ENCODE measurements around the gene EPHB2.

EPHB2 gene

GRCh38 chr1:22825486-22826189 is 115.0 kb downstream of the EPHB2 start:
- no peaks in the 10 kb centered on the region for H3K36me3 ChIP-seq (ENCODE audit: control insufficient read depth, insufficient read depth, low read length)
- no peaks in the 10 kb centered on the region for H3K9me3 ChIP-seq (ENCODE audit: control insufficient read depth, low read length)
- no peak overlapping the region for H3K4me3 ChIP-seq (ENCODE audit: low read length)
- H3K9ac ChIP-seq (ENCODE audit: low read length), result no peak overlapping the region
- no peaks in the 10 kb centered on the region for H3K27me3 ChIP-seq (ENCODE audit: control insufficient read depth, insufficient read depth, low read length)
- H3K4me1 ChIP-seq (ENCODE audit: control insufficient read depth, insufficient read depth, low read length), result peaks cover 5% of the 10 kb centered on the region

DNA sequence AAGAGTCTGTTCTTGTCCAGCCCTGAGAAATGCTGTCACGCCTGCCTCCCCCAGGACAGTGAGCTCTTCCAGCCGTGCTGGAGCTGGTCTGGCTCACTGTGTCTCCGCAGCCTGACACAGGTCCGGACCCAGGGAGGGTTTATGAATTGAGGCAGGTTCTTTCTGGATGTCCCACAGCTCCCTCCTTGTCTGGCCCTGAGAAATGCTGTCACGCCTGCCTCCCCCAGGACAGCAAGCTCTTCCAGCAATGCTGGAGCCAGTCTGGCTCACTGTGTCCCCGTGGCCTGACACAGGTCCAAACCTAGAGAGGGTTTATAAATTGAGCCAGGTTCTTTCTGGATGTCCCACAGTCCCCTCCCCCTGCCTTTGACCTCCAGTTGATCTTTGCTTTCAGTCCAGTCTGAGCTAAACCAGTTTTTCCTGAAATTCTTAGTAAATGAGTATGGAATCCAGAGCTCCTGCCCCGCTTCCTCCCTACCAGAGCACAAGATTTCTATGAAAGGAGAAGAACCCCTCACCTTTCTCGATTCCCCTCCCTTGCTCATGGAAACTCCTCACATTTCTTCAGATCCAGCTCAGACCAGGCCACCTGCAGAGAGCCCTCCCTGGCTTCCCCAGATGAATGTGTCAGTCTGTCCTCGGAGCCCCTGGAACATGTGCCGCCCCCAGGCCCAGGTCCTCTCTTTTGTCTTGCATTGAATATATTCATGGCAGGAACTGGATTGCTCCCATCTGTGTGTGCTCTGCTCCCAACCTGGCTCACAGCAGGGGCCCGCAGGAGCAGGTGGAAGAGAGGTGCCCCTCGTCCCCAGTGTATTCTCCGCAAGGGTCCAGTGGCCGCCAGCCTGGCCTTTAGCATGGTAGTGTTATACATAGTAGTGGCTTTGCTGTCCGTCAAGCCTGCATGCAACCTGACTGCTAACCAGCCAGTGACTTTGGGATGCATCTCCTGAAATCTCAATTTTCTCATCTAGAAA is 116.3 kb downstream of the EPHB2 start:
- H3K9me3 ChIP-seq (ENCODE audit: control insufficient read depth, low read length), result no peaks in the 10 kb centered on the region
- no peak overlapping the region for H3K4me3 ChIP-seq (ENCODE audit: low read length)
- no peaks in the 10 kb centered on the region for H3K27me3 ChIP-seq (ENCODE audit: control insufficient read depth, insufficient read depth, low read length)
- no peak overlapping the region for H3K9ac ChIP-seq (ENCODE audit: low read length)
- H3K4me1 ChIP-seq (ENCODE audit: control insufficient read depth, insufficient read depth, low read length), result peaks cover 10% of the 10 kb centered on the region
- no peaks in the 10 kb centered on the region for H3K36me3 ChIP-seq (ENCODE audit: control insufficient read depth, insufficient read depth, low read length)

DNA sequence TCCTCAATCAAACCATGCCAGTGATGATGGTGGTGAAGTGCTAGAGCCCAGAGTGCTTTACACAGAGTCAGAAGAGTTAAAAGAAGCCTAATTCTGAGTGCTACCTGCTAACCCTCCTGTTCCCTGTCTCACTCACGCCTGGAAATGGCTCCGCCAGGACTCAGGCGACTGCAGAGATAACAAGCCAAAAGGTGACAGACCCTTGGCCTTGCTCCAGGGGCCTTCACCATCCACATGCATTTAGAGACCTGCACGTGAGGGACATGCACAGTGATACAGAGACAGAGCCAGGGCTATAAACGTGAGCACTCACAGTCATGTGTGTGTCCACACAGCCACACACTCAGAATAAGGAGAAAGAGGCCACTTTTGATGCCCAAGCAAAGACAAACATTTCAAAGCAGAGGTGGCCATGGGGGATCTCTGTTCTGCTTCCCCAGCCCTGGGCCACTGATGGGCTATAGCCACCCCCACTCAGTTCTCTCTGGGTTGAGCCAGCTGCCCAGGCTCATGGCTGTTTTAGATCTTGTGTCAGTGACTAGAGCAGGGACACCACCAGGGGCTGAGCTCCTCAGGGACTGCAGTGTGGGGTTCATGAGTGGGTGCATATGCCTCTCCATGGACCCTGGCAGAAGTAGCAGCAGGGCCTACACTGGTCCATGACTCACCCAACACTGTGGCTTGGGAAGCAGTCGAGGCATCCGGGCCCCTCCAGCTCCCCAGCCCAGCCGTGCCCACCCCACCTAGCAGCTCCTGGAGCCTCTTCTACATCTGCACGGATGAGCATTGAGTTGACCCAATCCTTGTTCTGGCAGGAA is 117.2 kb downstream of the EPHB2 start:
- Histone ChIP-seq H3K36me3 (ENCODE audit: control insufficient read depth, insufficient read depth, low read length) (no peaks in the 10 kb centered on the region), H3K9ac (ENCODE audit: low read length) (no peak overlapping the region)

DNA sequence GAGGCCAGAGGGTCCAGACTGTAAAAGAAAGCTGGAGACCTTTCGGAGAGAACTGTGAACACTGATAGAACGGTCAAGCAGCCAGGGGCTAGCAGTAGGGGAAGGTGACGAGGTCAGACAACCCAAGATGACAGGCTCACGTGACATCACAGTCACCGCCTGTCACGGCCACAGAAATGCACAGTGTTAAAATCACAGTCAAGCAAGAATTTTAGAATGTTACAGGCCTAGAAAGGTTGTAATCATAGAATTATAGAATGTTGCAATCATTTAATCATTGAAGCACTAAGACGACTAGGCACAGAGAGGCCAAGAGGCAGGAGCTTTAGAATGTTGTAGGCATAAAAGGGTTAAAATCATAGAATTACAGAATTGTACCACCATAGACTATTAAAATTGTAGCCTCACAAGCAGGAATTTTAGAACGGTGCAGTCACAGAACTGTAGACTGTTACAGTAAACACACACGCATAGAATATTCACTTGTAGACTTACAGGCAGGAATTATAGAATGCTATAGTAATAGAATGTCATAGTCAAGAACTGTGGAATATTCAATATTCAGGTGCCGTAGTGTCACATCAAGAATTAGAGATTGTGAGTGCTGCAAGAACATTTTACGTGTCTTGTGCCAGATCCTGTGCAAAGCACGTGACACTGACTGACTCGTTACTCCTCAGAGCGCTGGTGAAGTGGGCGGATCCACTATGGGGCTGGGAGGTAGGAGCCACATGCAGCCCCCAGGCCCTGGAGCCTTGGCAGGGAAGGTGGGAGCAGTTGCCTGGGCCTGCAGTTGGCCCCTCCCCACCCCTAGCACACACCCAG is 118.1 kb downstream of the EPHB2 start:
- H3K9me3 ChIP-seq (ENCODE audit: control insufficient read depth, low read length), result no peaks in the 10 kb centered on the region
- peaks cover 20% of the 10 kb centered on the region for H3K4me1 ChIP-seq (ENCODE audit: control insufficient read depth, insufficient read depth, low read length)
- H3K4me3 ChIP-seq (ENCODE audit: low read length), result no peak overlapping the region
- no peaks in the 10 kb centered on the region for H3K36me3 ChIP-seq (ENCODE audit: control insufficient read depth, insufficient read depth, low read length)
- H3K27me3 ChIP-seq (ENCODE audit: control insufficient read depth, insufficient read depth, low read length), result no peaks in the 10 kb centered on the region
- H3K9ac ChIP-seq (ENCODE audit: low read length), result no peak overlapping the region

More for the DNA sequence above, 117.2 kb downstream of the EPHB2 start:
- H3K4me1 ChIP-seq (ENCODE audit: control insufficient read depth, insufficient read depth, low read length), result peaks cover 20% of the 10 kb centered on the region
- H3K27me3 ChIP-seq (ENCODE audit: control insufficient read depth, insufficient read depth, low read length), result no peaks in the 10 kb centered on the region
- no peaks in the 10 kb centered on the region for H3K9me3 ChIP-seq (ENCODE audit: control insufficient read depth, low read length)
- H3K4me3 ChIP-seq (ENCODE audit: low read length), result no peak overlapping the region

GRCh38 chr1:22829309-22829989 is 118.8 kb downstream of the EPHB2 start:
- no peaks in the 10 kb centered on the region for H3K27me3 ChIP-seq (ENCODE audit: control insufficient read depth, insufficient read depth, low read length)
- H3K9ac ChIP-seq (ENCODE audit: low read length), result no peak overlapping the region
- no peak overlapping the region for H3K4me3 ChIP-seq (ENCODE audit: low read length)
- peaks cover 20% of the 10 kb centered on the region for H3K4me1 ChIP-seq (ENCODE audit: control insufficient read depth, insufficient read depth, low read length)
- no peaks in the 10 kb centered on the region for H3K36me3 ChIP-seq (ENCODE audit: control insufficient read depth, insufficient read depth, low read length)
- H3K9me3 ChIP-seq (ENCODE audit: control insufficient read depth, low read length), result no peaks in the 10 kb centered on the region

GRCh38 chr1:22830041-22830566 is 119.5 kb downstream of the EPHB2 start:
- H3K9me3 ChIP-seq (ENCODE audit: control insufficient read depth, low read length), result no peaks in the 10 kb centered on the region
- H3K4me3 ChIP-seq (ENCODE audit: low read length), result no peak overlapping the region
- no peaks in the 10 kb centered on the region for H3K36me3 ChIP-seq (ENCODE audit: control insufficient read depth, insufficient read depth, low read length)
- no peak overlapping the region for H3K9ac ChIP-seq (ENCODE audit: low read length)
- H3K27me3 ChIP-seq (ENCODE audit: control insufficient read depth, insufficient read depth, low read length), result no peaks in the 10 kb centered on the region
- peaks cover 20% of the 10 kb centered on the region for H3K4me1 ChIP-seq (ENCODE audit: control insufficient read depth, insufficient read depth, low read length)

DNA sequence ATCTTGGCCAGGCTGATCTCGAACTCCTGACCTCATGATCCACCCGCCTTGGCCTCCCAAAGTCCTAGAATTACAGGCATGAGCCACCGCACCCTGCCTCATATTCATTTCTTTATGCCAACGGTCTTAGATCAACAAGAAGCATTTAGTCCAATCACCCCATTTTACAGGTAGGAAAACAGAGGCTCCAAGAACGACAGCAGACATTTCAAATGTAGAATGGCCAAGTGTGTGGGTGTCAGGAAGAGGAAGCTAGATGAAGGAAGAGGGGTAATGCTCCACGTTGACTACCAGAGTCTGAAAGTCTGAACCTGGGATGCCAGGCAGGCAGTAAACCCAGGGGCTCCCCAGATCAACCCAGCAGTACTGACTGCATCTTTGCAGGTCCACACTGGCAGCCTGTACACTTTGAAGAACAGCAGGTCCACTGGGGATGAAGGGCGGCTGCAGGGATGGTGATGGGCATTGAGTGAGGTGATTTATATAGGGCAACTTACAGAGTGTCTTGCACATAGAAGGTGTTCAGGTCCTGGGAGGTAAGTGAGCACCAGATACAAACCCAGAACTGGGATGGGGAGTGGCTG is 120.2 kb downstream of the EPHB2 start:
- Histone ChIP-seq H3K4me1 (ENCODE audit: control insufficient read depth, insufficient read depth, low read length) (peaks cover 20% of the 10 kb centered on the region), H3K27me3 (ENCODE audit: control insufficient read depth, insufficient read depth, low read length) (no peaks in the 10 kb centered on the region), H3K9ac (ENCODE audit: low read length) (no peak overlapping the region), H3K9me3 (ENCODE audit: control insufficient read depth, low read length) (no peaks in the 10 kb centered on the region), H3K4me3 (ENCODE audit: low read length) (no peak overlapping the region), H3K36me3 (ENCODE audit: control insufficient read depth, insufficient read depth, low read length) (no peaks in the 10 kb centered on the region)

DNA sequence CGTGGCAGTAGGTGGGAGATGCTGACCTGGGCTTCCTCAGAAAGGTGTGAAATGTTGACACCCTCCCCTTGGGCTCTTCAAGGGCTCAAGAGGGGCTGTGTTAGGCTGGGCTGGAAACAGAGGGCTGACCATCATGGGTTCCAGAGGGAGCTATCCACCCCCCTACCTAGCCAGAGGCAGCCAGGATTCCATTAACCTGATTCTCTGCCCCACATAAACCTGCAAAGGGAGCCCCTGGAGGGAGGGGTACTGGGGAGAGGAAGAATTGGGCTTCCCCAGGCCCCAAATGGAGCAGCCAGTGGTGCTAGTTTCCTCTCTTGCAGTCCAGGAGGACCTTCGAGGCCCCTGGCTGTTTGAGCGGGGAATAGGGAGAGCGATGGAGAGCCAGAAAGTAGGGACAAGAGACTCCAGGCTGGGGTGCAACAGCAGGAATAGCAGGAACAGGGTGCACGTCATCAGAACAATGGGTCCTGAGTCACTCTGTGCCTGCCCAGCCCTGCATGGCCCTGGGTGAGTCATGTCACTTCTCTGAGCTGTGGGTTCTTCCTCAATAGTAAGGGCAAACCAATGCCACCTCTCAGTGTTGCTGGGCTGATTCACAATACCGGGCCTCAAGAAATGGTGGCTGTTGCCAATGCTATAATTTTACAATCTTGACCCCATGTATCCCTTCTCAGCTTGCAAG is 121.2 kb downstream of the EPHB2 start:
- Histone ChIP-seq H3K4me3 (ENCODE audit: low read length) (no peak overlapping the region), H3K36me3 (ENCODE audit: control insufficient read depth, insufficient read depth, low read length) (no peaks in the 10 kb centered on the region), H3K9me3 (ENCODE audit: control insufficient read depth, low read length) (no peaks in the 10 kb centered on the region), H3K4me1 (ENCODE audit: control insufficient read depth, insufficient read depth, low read length) (peaks cover 18% of the 10 kb centered on the region), H3K9ac (ENCODE audit: low read length) (no peak overlapping the region), H3K27me3 (ENCODE audit: control insufficient read depth, insufficient read depth, low read length) (no peaks in the 10 kb centered on the region)

- H3K36me3 ChIP-seq (ENCODE audit: control insufficient read depth, insufficient read depth, low read length), result no peaks in the 10 kb centered on the region
- no peak overlapping the region for H3K9ac ChIP-seq (ENCODE audit: low read length)
- no peaks in the 10 kb centered on the region for H3K27me3 ChIP-seq (ENCODE audit: control insufficient read depth, insufficient read depth, low read length)
- H3K4me1 ChIP-seq (ENCODE audit: control insufficient read depth, insufficient read depth, low read length), result peaks cover 15% of the 10 kb centered on the region
- H3K4me3 ChIP-seq (ENCODE audit: low read length), result no peak overlapping the region
- no peaks in the 10 kb centered on the region for H3K9me3 ChIP-seq (ENCODE audit: control insufficient read depth, low read length)
These were observed 121.8 kb downstream of the EPHB2 start for GRCh38 chr1:22832414-22832786.

DNA sequence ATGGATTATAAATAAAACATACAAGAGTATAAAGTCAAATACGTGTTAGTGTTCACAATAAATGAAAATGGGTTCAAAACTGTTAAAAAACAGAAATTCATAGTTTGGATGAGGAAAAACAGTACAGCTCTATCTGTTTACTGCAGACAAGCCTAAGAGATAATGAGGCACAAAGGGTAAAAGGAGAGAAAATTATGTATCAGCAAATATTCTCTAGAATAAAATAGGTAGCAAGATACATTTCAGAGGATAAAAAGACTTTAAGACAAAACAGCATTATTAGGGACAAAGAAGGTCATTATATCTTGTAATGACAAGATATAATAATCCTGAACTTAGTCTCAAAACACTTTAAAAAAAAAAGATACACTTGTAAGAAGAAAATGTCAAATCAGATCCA is 123.1 kb downstream of the EPHB2 start:
- no peak overlapping the region for H3K9ac ChIP-seq (ENCODE audit: low read length)
- H3K36me3 ChIP-seq (ENCODE audit: control insufficient read depth, insufficient read depth, low read length), result no peaks in the 10 kb centered on the region
- no peak overlapping the region for H3K4me3 ChIP-seq (ENCODE audit: low read length)
- peaks cover 15% of the 10 kb centered on the region for H3K4me1 ChIP-seq (ENCODE audit: control insufficient read depth, insufficient read depth, low read length)
- no peaks in the 10 kb centered on the region for H3K9me3 ChIP-seq (ENCODE audit: control insufficient read depth, low read length)
- H3K27me3 ChIP-seq (ENCODE audit: control insufficient read depth, insufficient read depth, low read length), result no peaks in the 10 kb centered on the region
